H1 (cell line): ENCODE data around the gene KLHL7. TPM values are rescaled to one million over a fixed set of nuclear protein-coding genes. Genes with fewer than 3 reads are reported as not detected.
A peak's percentile ranks its signal among the peaks of the same experiment; 100 is the strongest.

Experiments used
- CTCF ChIA-PET: fragments of 300-600 bp; sonication (Branson Sonifier 250); formaldehyde crosslinking; loops from one replicate; lab custom pipeline; 2021; ENCODE audit not compliant: partially characterized antibody; lab: Charles Lee
- POLR2A ChIA-PET: fragments of 300-600 bp; sonication (Branson Sonifier 250); formaldehyde crosslinking; loops from one replicate; lab custom pipeline; 2021; ENCODE audit warnings: inconsistent platforms; ENCODE audit not compliant: partially characterized antibody; lab: Charles Lee
- DNase-seq, 2 experiments: peaks; one replicate each; pipeline versions ENCODE4 v3.0.0 to v3.0.0-alpha.2; 2010 to 2022; ENCODE audit warnings: low spot score in 2 of 2, low read depth in 1 of 2, mixed read lengths in 1 of 2
- FAIRE-seq: peaks from 2 replicates; lab custom pipeline; 2011; peaks lifted over from hg19 to GRCh38; lab: Jason Lieb, UNC
- H2AFZ ChIP-seq: 2 replicates; pipeline ENCODE4 v1.8.1; 2012; ENCODE audit warnings: low read length, inconsistent platforms
- H2AK5ac ChIP-seq: 2 replicates; pipeline ENCODE4 v1.6.1; 2013; ENCODE audit warnings: low read depth, low read length
- H2BK120ac ChIP-seq: replicated peaks from 2 replicates; pipeline ENCODE3; 2013; ENCODE audit warnings: low read depth, low read length, inconsistent platforms
- H2BK12ac ChIP-seq: 2 replicates; pipeline ENCODE4 v1.6.1; 2013; ENCODE audit warnings: low read depth, low read length
- H2BK15ac ChIP-seq: 2 replicates; pipeline ENCODE4 v1.6.1; 2013; ENCODE audit warnings: low read length
- H2BK20ac ChIP-seq: 2 replicates; pipeline ENCODE4 v1.6.1; 2013; ENCODE audit warnings: low read length
- H2BK5ac ChIP-seq: 2 replicates; pipeline ENCODE4 v1.6.1; 2013; ENCODE audit warnings: low read depth, low read length
- H3K14ac ChIP-seq: 2 replicates; pipeline ENCODE4 v1.6.1; 2013; ENCODE audit warnings: inconsistent platforms; ENCODE audit not compliant: insufficient read length
- H3K18ac ChIP-seq: 2 replicates; pipeline ENCODE4 v1.6.1; 2013; ENCODE audit warnings: low read length; ENCODE audit errors: extremely low read depth
- H3K23ac ChIP-seq: 2 replicates; pipeline ENCODE4 v1.6.1; 2013; ENCODE audit warnings: inconsistent platforms; ENCODE audit not compliant: insufficient read length
- H3K23me2 ChIP-seq: 2 replicates; pipeline ENCODE4 v1.6.1; 2013; ENCODE audit warnings: low read depth, low read length
- H3K27ac ChIP-seq: 2 replicates; pipeline ENCODE4 v1.6.1; 2011; ENCODE audit warnings: low read depth, low read length, inconsistent platforms
- H3K27me3 ChIP-seq, 4 experiments: replicated peaks in 1 of 4; 1 replicate in 1 of 4; 2 replicates in 3 of 4; pipeline versions ENCODE4 v1.6.1 to v1.8.1; 2011 to 2013; ENCODE audit warnings: low read length in 3 of 4, mild to moderate bottlenecking in 3 of 4, inconsistent platforms in 2 of 4, mixed read lengths in 2 of 4, moderate library complexity in 1 of 4; ENCODE audit not compliant: control insufficient read depth in 3 of 4, insufficient read depth in 3 of 4; ENCODE audit errors: extremely low read depth in 1 of 4
- H3K36me3 ChIP-seq, 4 experiments: 2 replicates each; pipeline versions ENCODE4 v1.6.1 to v1.8.1; 2011 to 2013; ENCODE audit warnings: mild to moderate bottlenecking in 4 of 4, low read length in 3 of 4, moderate library complexity in 2 of 4, control low read depth in 1 of 4, inconsistent platforms in 1 of 4; ENCODE audit not compliant: insufficient read depth in 4 of 4, control insufficient read depth in 2 of 4
- H3K4ac ChIP-seq: replicated peaks from 2 replicates; pipeline ENCODE3; 2013; ENCODE audit warnings: low read length, low read depth, mixed read lengths, inconsistent platforms; ENCODE audit not compliant: insufficient read length
- H3K4me1 ChIP-seq, 4 experiments: replicated peaks in 1 of 4; 1 replicate in 1 of 4; 2 replicates in 3 of 4; pipeline versions ENCODE4 v1.6.1 to v1.8.1; 2011 to 2013; ENCODE audit warnings: low read length in 3 of 4, inconsistent platforms in 2 of 4, mixed read lengths in 1 of 4; ENCODE audit not compliant: insufficient read depth in 4 of 4, control insufficient read depth in 3 of 4
- H3K4me2 ChIP-seq, 2 experiments: 2 replicates each; pipeline versions ENCODE4 v1.6.1 to v1.8.1; 2011 to 2013; ENCODE audit warnings: low read depth in 2 of 2, low read length in 2 of 2, control low read depth in 1 of 2, inconsistent platforms in 1 of 2, mild to moderate bottlenecking in 1 of 2; ENCODE audit not compliant: insufficient read depth in 1 of 2
- H3K4me3 ChIP-seq, 4 experiments: fragments of 200-600, 300-600 bp in 1 of 4; sonication (generic), shearing (Covaris generic), sonication (Bioruptor Twin) in 1 of 4; 2 replicates each; pipeline versions ENCODE4 v1.5.1 to v1.8.1; 2011 to 2016; ENCODE audit warnings: low read length in 4 of 4, low read depth in 3 of 4, control low read depth in 2 of 4, inconsistent platforms in 2 of 4, mild to moderate bottlenecking in 2 of 4, mixed read lengths in 1 of 4, moderate library complexity in 1 of 4; ENCODE audit not compliant: insufficient read depth in 2 of 4; ENCODE audit errors: extremely low read depth in 1 of 4
- H3K56ac ChIP-seq: replicated peaks from 2 replicates; pipeline ENCODE3; 2013; ENCODE audit warnings: low read depth, mild to moderate bottlenecking, mixed read lengths, low read length, inconsistent platforms; ENCODE audit not compliant: insufficient read length
- H3K79me1 ChIP-seq: 2 replicates; pipeline ENCODE4 v1.6.1; 2013; ENCODE audit warnings: low read depth, low read length, control low read depth
- H3K79me2 ChIP-seq, 2 experiments: 2 replicates each; pipeline versions ENCODE4 v1.6.1 to v1.8.1; 2012 to 2013; ENCODE audit warnings: low read length in 2 of 2, mild to moderate bottlenecking in 2 of 2, inconsistent platforms in 1 of 2; ENCODE audit not compliant: insufficient read depth in 2 of 2, control insufficient read depth in 1 of 2
- H3K9ac ChIP-seq, 4 experiments: replicated peaks in 1 of 4; 1 replicate in 1 of 4; 2 replicates in 3 of 4; pipeline versions ENCODE4 v1.6.1 to v1.8.1; 2011 to 2013; ENCODE audit warnings: low read depth in 3 of 4, low read length in 3 of 4, control low read depth in 2 of 4, mild to moderate bottlenecking in 2 of 4, moderate library complexity in 2 of 4, inconsistent platforms in 1 of 4; ENCODE audit errors: extremely low read depth in 1 of 4
- H3K9me3 ChIP-seq, 2 experiments: 2 replicates each; pipeline versions ENCODE4 v1.6.1 to v1.8.1; 2012 to 2013; ENCODE audit warnings: mild to moderate bottlenecking in 2 of 2, moderate library complexity in 2 of 2, control low read depth in 1 of 2, inconsistent platforms in 1 of 2, low read depth in 1 of 2, low read length in 1 of 2, mixed read lengths in 1 of 2; ENCODE audit not compliant: insufficient read depth in 2 of 2
- H4K20me1 ChIP-seq, 2 experiments: replicated peaks in 1 of 2; 2 replicates each; pipeline versions ENCODE3 to v1.8.1; 2011 to 2013; ENCODE audit warnings: inconsistent platforms in 2 of 2, low read length in 2 of 2, mild to moderate bottlenecking in 1 of 2; ENCODE audit not compliant: insufficient read depth in 2 of 2, control insufficient read depth in 1 of 2
- H4K5ac ChIP-seq: 2 replicates; pipeline ENCODE4 v1.6.1; 2013; ENCODE audit warnings: low read length, low read depth, mixed read lengths, inconsistent platforms; ENCODE audit not compliant: insufficient read length
- H4K8ac ChIP-seq: 2 replicates; pipeline ENCODE4 v1.8.0; 2013; ENCODE audit warnings: mild to moderate bottlenecking, moderate library complexity, low read length, inconsistent platforms; ENCODE audit not compliant: insufficient read depth; ENCODE audit errors: extremely low read depth
- H4K91ac ChIP-seq: replicated peaks from 2 replicates; pipeline ENCODE3; 2013; ENCODE audit warnings: low read length, mixed read lengths, inconsistent platforms; ENCODE audit not compliant: insufficient read length
- CBX5 ChIP-seq: fragments of 300-800, 300-1000 bp; sonication (generic); IDR thresholded peaks from 2 replicates; pipeline ENCODE4 v1.7.1; 2016; ENCODE audit warnings: antibody characterized with exemption, low read length, low read depth
- CHD2 ChIP-seq: IDR thresholded peaks from 2 replicates; pipeline ENCODE4 v1.6.1; 2012; ENCODE audit warnings: low read length, improper control_type of control experiment
- CREB1 ChIP-seq: IDR thresholded peaks from 2 replicates; pipeline ENCODE4 v1.6.1; 2012; ENCODE audit warnings: inconsistent platforms
- EGR1 ChIP-seq: IDR thresholded peaks from 2 replicates; pipeline ENCODE4 v1.6.1; 2011; ENCODE audit warnings: low read depth, low read length, borderline replicate concordance
- HDAC2 ChIP-seq, 2 experiments: fragments of 300-600 bp in 1 of 2; sonication (generic) in 1 of 2; IDR thresholded peaks; 2 replicates each; pipeline ENCODE4 v1.6.1; 2011 to 2012; ENCODE audit warnings: low read depth in 2 of 2, low read length in 2 of 2, mild to moderate bottlenecking in 2 of 2, moderate library complexity in 2 of 2, borderline replicate concordance in 1 of 2, inconsistent platforms in 1 of 2
- JUN ChIP-seq: IDR thresholded peaks from 2 replicates; pipeline ENCODE4 v1.6.1; 2011; ENCODE audit warnings: low read depth, mild to moderate bottlenecking, improper control_type of control experiment, low read length
- JUND ChIP-seq: IDR thresholded peaks from 2 replicates; pipeline ENCODE4 v1.6.1; 2011; ENCODE audit warnings: mild to moderate bottlenecking, improper control_type of control experiment, low read length
- KDM1A ChIP-seq: fragments of 200-600, 300-600 bp; sonication (generic); IDR thresholded peaks from 2 replicates; pipeline ENCODE4 v1.7.1; 2016; ENCODE audit warnings: mild to moderate bottlenecking, low read length, borderline replicate concordance
- KDM5A ChIP-seq: fragments of 200-600 bp; IDR thresholded peaks from 2 replicates; pipeline ENCODE4 v1.7.1; 2012; ENCODE audit warnings: mild to moderate bottlenecking, low read length, inconsistent platforms, mixed read lengths
- POLR2A ChIP-seq, 2 experiments: IDR thresholded peaks; 1 replicate in 1 of 2; 2 replicates in 1 of 2; pipeline ENCODE4 v1.6.1; 2011; ENCODE audit warnings: low read depth in 2 of 2, low read length in 2 of 2, mild to moderate bottlenecking in 2 of 2; ENCODE audit errors: control extremely low read depth in 1 of 2
- RBBP5 ChIP-seq: IDR thresholded peaks from 2 replicates; pipeline ENCODE4 v1.7.1; 2012; ENCODE audit warnings: low read depth, mild to moderate bottlenecking, inconsistent platforms, low read length, moderate library complexity, borderline replicate concordance
- RFX5 ChIP-seq: IDR thresholded peaks from 2 replicates; pipeline ENCODE4 v1.6.1; 2011; ENCODE audit warnings: low read depth, low read length, improper control_type of control experiment, borderline replicate concordance
- TEAD4 ChIP-seq: IDR thresholded peaks from 2 replicates; pipeline ENCODE4 v1.6.1; 2012; ENCODE audit warnings: low read depth, low read length, inconsistent platforms, mixed read lengths
- YY1 ChIP-seq: IDR thresholded peaks from 2 replicates; pipeline ENCODE4 v1.6.1; 2011; ENCODE audit warnings: low read depth, mild to moderate bottlenecking, low read length
- WGBS, 2 experiments: shearing (Covaris generic) in 1 of 2; methylation state at CpG; one replicate each; pipeline versions ENCODE4 v1.1.6 to v1.1.7; 2013 to 2015; ENCODE audit warnings: low lambda C conversion rate in 2 of 2, mixed read lengths in 2 of 2, inconsistent platforms in 1 of 2, low coverage in 1 of 2, missing lambda C conversion rate in 1 of 2; ENCODE audit not compliant: insufficient replicate concordance in 2 of 2, insufficient coverage in 1 of 2, insufficient read length in 1 of 2; ENCODE audit errors: extremely low coverage in 1 of 2, missing lambda C conversion rate in 1 of 2; 5-methylcytosine and 5-hydroxymethylcytosine counted together
- polyA plus RNA-seq, 7 experiments: library from polyadenylated mRNA; depleted of rRNA in 3 of 7; stranded (reverse) in 5 of 7; unstranded in 2 of 7; fragments of >200 nt in 5 of 7; fragments of 200-250 nt in 2 of 7; gene quantifications; 1 replicate in 5 of 7; 2 replicates in 1 of 7; 4 replicates in 1 of 7; pipeline versions ENCODE4 v1.2.1 to v1.2.3, GENCODE V29; 2011 to 2013; ENCODE audit warnings: missing spikeins in 2 of 7, mixed read lengths in 2 of 7
- total RNA-seq: library from RNA; stranded (reverse); fragmentation: NEBNext Ultra II Directional; extraction: Animal tissue kit (Norgen Biotek cat#: 25700); gene quantifications from 2 replicates; pipeline ENCODE4 v1.2.1, GENCODE V29; 2021

Gene KLHL7
- total and polyA plus RNA-seq, 2 of the 8 experiments (the other 6 are each of a cell fraction or from before 2014, with no cell fraction given): 65.3 to 115 TPM

DNA sequence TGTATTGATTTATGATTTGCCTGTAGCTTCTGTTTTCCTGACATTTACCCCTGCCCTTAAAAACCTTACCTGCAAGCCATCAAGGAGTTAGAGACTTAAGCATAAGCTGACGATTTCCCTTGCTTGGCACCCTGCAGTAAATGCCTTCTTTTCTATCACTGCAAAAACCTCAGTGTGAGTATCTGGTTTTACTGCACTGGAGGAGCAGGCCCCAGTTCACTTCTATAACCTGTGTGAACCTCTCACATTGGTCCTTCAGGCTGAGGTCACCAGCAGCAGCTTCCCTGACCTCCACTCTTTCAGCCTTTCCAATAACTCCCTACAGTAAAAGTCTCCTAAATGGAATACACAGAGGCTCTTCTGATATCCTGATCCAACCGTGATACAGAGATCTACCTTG, 106.8 kb downstream of the KLHL7 start:
- Histone ChIP-seq H3K9ac (no peak overlapping the region), H3K4me1 (no peaks in the 10 kb centered on the region; a peak in 2 of 7 replicates), H2BK15ac (no peak overlapping the region), H2BK5ac (no peak overlapping the region), H2BK120ac (no peak overlapping the region), H3K23ac (no peak overlapping the region), H2AFZ (peak overlapping the region; percentile 28), H2BK20ac (no peak overlapping the region), H3K9me3 (no peaks in the 10 kb centered on the region), H3K27me3 (no peaks in the 10 kb centered on the region; a peak in 2 of 7 replicates), H4K8ac (no peak overlapping the region), H3K4me3 (no peak overlapping the region), H2BK12ac (no peak overlapping the region), H4K20me1 (no peaks in the 10 kb centered on the region), H3K79me2 (no peaks in the 10 kb centered on the region), H3K36me3 (no peaks in the 10 kb centered on the region), H4K91ac (no peak overlapping the region), H3K18ac (no peak overlapping the region), H3K4me2 (no peak overlapping the region; a peak in 1 of 4 replicates), H2AK5ac (no peak overlapping the region), H3K14ac (no peak overlapping the region), H3K27ac (no peak overlapping the region), H3K56ac (no peak overlapping the region), H4K5ac (no peak overlapping the region), H3K79me1 (no peaks in the 10 kb centered on the region), H3K23me2 (no peaks in the 10 kb centered on the region), H3K4ac (no peak overlapping the region)
- ChIA-PET CTCF (no interaction called here), POLR2A (interaction anchor here (0.8 to 2.0 kb wide), 5 partner anchors 9 to 402 kb away, joined by 3 to 5 read pairs (median 4); no protein-coding TSS in a partner anchor)
- TF ChIP-seq RFX5 (no peak), EGR1 (no peak), CBX5 (no peak), TEAD4 (no peak), CREB1 (no peak), HDAC2 (IDR thresholded peaks at IDR 0.05; ENCODE audit: borderline replicate concordance in 1 of 2, low read depth in 2 of 2, low read length in 2 of 2) (no peak), KDM1A (no peak), YY1 (no peak), JUND (no peak), JUN (no peak), KDM5A (no peak), CHD2 (no peak), RBBP5 (no peak), POLR2A (IDR thresholded peaks at IDR 0.05; ENCODE audit: control extremely low read depth in 1 of 2, low read depth in 2 of 2, low read length in 2 of 2) (no peak)
- WGBS, 2 experiments: 80% methylated on average over 2 of the region's 2 CpGs; no CpG with 5 or more reads in 1 of the 2 experiments
- FAIRE-seq (no peak), DNase-seq (no peak)
